Natural killer cell (primary cell): ENCODE results near the gene UBE2L6. TPM values are rescaled to one million over a fixed set of nuclear protein-coding genes. Genes with fewer than 3 reads are reported as not detected.

Source experiments
- ATAC-seq, 3 donors: fragments of 150-1000 bp in 2 of 3; fragments of 200-7000 bp in 1 of 3; cut with Tn5 transposase; 1 replicate in 1 of 3; 2 replicates in 2 of 3; pipeline ENCODE4 v1.10.0; 2021; ENCODE audit warnings: mild to moderate bottlenecking in 2 of 3, moderate library complexity in 2 of 3
- DNase-seq, 2 donors: peaks; one replicate each; pipeline versions ENCODE4 v3.0.0 to v3.0.0-alpha.2; 2013 to 2021; ENCODE audit warnings: mixed read lengths in 1 of 2
- H3K27ac ChIP-seq: one replicate; pipeline ENCODE4 v1.5.1; 2013; ENCODE audit warnings: mild to moderate bottlenecking, low read length
- H3K27me3 ChIP-seq: one replicate; pipeline ENCODE4 v1.6.1; 2013; ENCODE audit warnings: low read length; ENCODE audit not compliant: control insufficient read depth, insufficient read depth
- H3K36me3 ChIP-seq: one replicate; pipeline ENCODE4 v1.6.1; 2013; ENCODE audit warnings: low read length; ENCODE audit not compliant: control insufficient read depth, insufficient read depth
- H3K4me1 ChIP-seq: one replicate; pipeline ENCODE4 v1.6.1; 2013; ENCODE audit warnings: low read length; ENCODE audit not compliant: control insufficient read depth, insufficient read depth
- H3K4me3 ChIP-seq: one replicate; pipeline ENCODE4 v1.5.1; 2013; ENCODE audit warnings: low read length
- H3K9me3 ChIP-seq: one replicate; pipeline ENCODE4 v1.6.1; 2013; ENCODE audit warnings: low read length; ENCODE audit not compliant: control insufficient read depth, insufficient read depth
- H3K27ac Mint-ChIP-seq, 2 donors: one replicate each; pipeline ENCODE4 v1.8.0; 2022; ENCODE audit warnings: mild to moderate bottlenecking in 2 of 2, mixed read lengths in 2 of 2, moderate library complexity in 1 of 2
- H3K27me3 Mint-ChIP-seq, 2 donors: one replicate each; pipeline ENCODE4 v1.8.0; 2022; ENCODE audit warnings: low read depth in 2 of 2, mixed read lengths in 2 of 2
- H3K36me3 Mint-ChIP-seq: one replicate; pipeline ENCODE4 v1.8.0; 2022; ENCODE audit warnings: mixed read lengths
- H3K4me1 Mint-ChIP-seq, 2 donors: one replicate each; pipeline ENCODE4 v1.8.0; 2022; ENCODE audit warnings: mixed read lengths in 2 of 2
- H3K4me3 Mint-ChIP-seq: one replicate; pipeline ENCODE4 v1.8.0; 2022; ENCODE audit warnings: mild to moderate bottlenecking, moderate library complexity, mixed read lengths
- H3K9me3 Mint-ChIP-seq, 2 donors: one replicate each; pipeline ENCODE4 v1.8.0; 2022; ENCODE audit warnings: mixed read lengths in 2 of 2
- WGBS: methylation state at CpG from one replicate; pipeline ENCODE4 v1.1.7; 2013; ENCODE audit warnings: missing lambda C conversion rate; ENCODE audit not compliant: insufficient coverage; 5-methylcytosine and 5-hydroxymethylcytosine counted together
- intact Hi-C: fragments of 100-400 bp; cut with micrococcal nuclease; formaldehyde crosslinking; loops from one replicate; pipeline ENCODE4 v1.14.2; 2022
- total RNA-seq, 4 donors: library from RNA; stranded (reverse); fragments of 120-200 nt in 1 of 4; gene quantifications; one replicate each; pipeline versions ENCODE4 v1.2.3 to v1.2.4, GENCODE V29; 2013 to 2022
- TF ChIP-seq, protein P1 (sequence below): fragments of 200-600 bp; IDR thresholded peaks from one replicate; pipeline ENCODE4 v1.8.0; 2022; ENCODE audit warnings: antibody characterized with exemption

UBE2L6 gene
- total RNA-seq: 100 to 1,000 TPM in 2 of 3 donors, 10 to 100 TPM in 1; 89.1 to 108 (median 103) TPM
- total RNA-seq (2013): 99.2 TPM

DNA sequence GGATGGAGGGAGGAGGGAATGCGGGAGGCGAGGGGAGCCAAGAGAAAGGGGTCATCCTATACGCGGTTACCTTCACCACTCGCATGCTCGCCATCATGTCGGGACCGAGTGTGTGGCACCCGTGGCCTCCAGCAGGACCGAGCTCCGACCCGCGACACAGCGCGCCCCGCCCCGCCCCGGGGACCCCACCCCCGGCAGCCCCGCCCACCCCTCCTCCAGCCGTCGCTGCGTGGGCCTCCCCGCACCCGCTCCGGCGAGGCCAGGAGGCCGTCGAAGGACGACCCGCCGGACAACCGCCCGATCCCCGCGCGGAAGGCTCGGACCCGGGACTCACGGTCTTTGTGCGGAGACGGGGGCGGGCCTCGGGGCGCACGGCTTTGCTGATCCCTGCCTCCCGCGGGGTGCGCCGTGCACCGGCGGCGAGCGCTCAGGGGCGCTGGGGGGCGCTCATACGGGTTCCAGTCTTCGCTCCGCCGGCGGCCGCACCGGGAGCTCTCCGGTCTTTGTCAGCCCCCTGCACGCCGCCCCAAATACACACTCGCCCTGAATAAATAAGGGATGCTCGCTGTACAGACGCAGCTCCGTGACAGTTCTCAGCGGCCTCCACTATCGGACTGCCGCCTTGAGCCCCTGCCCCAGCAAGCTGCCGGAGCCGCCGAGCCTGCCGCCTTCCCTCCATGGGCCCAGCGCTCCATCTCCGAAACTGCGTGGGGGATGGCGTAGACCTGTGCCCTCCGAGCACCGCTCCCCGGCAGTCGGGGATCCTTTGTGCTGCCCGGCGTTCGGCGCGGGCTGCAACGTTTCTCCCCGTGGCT is at the start of gene UBE2L6:
Gene UBE2L6 (minus strand): TSS at position 158 of the 815 bp plus-strand sequence. CDS start 61 bp downstream, at position 97.
- under 1% methylated on average over 87 of the region's 92 CpGs for WGBS
- peak within 1 kb of the TSS; percentile 99 for H3K4me3 Mint-ChIP-seq
- peak; percentile 76 to 91 (median 78) for ATAC-seq
- H3K4me1 Mint-ChIP-seq: peaks cover 40 to 50% of the 10 kb centered on the region in 2 donors
- H3K9me3 Mint-ChIP-seq: no peaks in the 10 kb centered on the region
- H3K4me3 ChIP-seq: peak within 1 kb of the TSS; percentile 99
- H3K27me3 Mint-ChIP-seq: no peaks in the 10 kb centered on the region
- DNase-seq: peak; percentile 56 to 95
- no peaks in the 10 kb centered on the region for H3K9me3 ChIP-seq
- TF ChIP-seq, protein P1, sequence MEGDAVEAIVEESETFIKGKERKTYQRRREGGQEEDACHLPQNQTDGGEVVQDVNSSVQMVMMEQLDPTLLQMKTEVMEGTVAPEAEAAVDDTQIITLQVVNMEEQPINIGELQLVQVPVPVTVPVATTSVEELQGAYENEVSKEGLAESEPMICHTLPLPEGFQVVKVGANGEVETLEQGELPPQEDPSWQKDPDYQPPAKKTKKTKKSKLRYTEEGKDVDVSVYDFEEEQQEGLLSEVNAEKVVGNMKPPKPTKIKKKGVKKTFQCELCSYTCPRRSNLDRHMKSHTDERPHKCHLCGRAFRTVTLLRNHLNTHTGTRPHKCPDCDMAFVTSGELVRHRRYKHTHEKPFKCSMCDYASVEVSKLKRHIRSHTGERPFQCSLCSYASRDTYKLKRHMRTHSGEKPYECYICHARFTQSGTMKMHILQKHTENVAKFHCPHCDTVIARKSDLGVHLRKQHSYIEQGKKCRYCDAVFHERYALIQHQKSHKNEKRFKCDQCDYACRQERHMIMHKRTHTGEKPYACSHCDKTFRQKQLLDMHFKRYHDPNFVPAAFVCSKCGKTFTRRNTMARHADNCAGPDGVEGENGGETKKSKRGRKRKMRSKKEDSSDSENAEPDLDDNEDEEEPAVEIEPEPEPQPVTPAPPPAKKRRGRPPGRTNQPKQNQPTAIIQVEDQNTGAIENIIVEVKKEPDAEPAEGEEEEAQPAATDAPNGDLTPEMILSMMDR: peak; percentile 93
- H3K36me3 ChIP-seq: no peaks in the 10 kb centered on the region
- H3K27ac Mint-ChIP-seq: peak within 1 kb of the TSS; percentile 96 to 99
- intact Hi-C loops: loop anchor here (1.0 to 5.0 kb wide), 7 partner anchors 36 to 1010 kb away; partner anchors contain the start of genes LPXN, MED19, TMX2 and ZFP91
- H3K36me3 Mint-ChIP-seq: no peaks in the 10 kb centered on the region
- H3K4me1 ChIP-seq: peaks cover 24% of the 10 kb centered on the region
- H3K27me3 ChIP-seq: no peaks in the 10 kb centered on the region
- H3K27ac ChIP-seq: peak within 1 kb of the TSS; percentile 95

DNA sequence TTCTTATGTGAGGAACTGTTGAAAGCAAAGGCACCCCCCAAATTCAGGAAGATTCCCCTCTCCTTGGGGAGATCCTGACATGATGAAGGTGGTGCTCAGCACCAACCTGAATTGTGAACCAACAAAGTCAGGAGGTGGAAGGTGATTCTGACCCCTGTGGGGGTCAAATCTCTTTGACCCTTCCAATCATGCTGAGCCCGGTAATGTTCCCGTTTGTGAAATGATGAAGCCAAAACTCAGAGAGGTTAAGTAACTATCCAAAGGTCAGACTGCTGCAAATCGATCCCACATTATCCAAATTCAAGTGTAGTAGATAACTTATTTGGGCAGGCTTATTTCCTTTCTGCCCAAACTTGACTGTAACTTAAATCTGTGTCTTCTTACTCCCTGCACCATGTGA is 49.1 kb upstream of the UBE2L6 start:
- Mint-ChIP-seq H3K4me1 (no peaks in the 10 kb centered on the region), H3K36me3 (no peaks in the 10 kb centered on the region), H3K9me3 (no peaks in the 10 kb centered on the region), H3K27ac (no peak overlapping the region), H3K4me3 (no peak overlapping the region), H3K27me3 (peaks cover 9 to 20% of the 10 kb centered on the region in 2 donors)
- Histone ChIP-seq H3K36me3 (no peaks in the 10 kb centered on the region), H3K4me3 (no peak overlapping the region), H3K27ac (no peak overlapping the region), H3K4me1 (no peaks in the 10 kb centered on the region), H3K27me3 (no peaks in the 10 kb centered on the region), H3K9me3 (peaks cover 8% of the 10 kb centered on the region)
- TF ChIP-seq, protein P1: no peak
- intact Hi-C loops: no loop called here
- no peak for ATAC-seq
- 77% methylated on average over 3 of the region's 3 CpGs for WGBS
- no peak for DNase-seq

DNA sequence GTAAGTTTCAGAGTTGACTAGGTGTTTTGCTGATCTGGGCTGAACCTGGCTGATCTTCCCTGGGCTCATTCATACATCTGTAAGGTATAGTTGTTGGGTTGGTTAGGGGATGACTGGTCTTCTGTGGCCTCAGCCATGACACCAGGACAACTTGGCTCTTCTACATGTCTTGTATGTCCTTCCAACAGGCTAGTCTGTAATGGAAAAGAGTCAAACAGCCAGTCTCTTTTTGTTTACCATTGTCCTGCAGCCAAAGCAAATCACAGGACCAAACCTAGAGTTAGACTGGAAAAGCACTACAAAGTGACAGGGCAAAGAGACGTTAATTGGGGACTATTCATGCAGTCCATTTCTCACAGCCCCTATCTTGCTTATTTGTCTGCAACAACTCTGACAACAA is 47.8 kb upstream of the UBE2L6 start:
- Mint-ChIP-seq H3K27ac (no peak overlapping the region), H3K4me3 (no peak overlapping the region), H3K36me3 (no peaks in the 10 kb centered on the region), H3K9me3 (no peaks in the 10 kb centered on the region), H3K4me1 (no peaks in the 10 kb centered on the region), H3K27me3 (peaks cover 7 to 28% of the 10 kb centered on the region in 2 donors)
- 100% methylated on average over 1 of the region's 1 CpG for WGBS
- ATAC-seq (no peak), DNase-seq (no peak)
- no peak overlapping the region for H3K27ac ChIP-seq
- H3K4me3 ChIP-seq: no peak overlapping the region
- H3K27me3 ChIP-seq: no peaks in the 10 kb centered on the region
- no peaks in the 10 kb centered on the region for H3K4me1 ChIP-seq
- TF ChIP-seq, protein P1: no peak
- H3K9me3 ChIP-seq: peaks cover 8% of the 10 kb centered on the region
- H3K36me3 ChIP-seq: no peaks in the 10 kb centered on the region
- intact Hi-C loops: no loop called here
